ENCODE data around the gene CEP350.

CEP350 gene

GRCh38 chr1:180053594-180054567, 99.3 kb downstream of the CEP350 start:
- no peak for DNase-seq (ENCODE audit: low read depth in 2 of 2, low spot score in 1 of 2)

GRCh38 chr1:180057883-180058396, 103.3 kb downstream of the CEP350 start:
- no peak for DNase-seq (ENCODE audit: low read depth in 2 of 2, low spot score in 1 of 2)

GRCh38 chr1:180061019-180061418, 106.4 kb downstream of the CEP350 start:
- DNase-seq (ENCODE audit: low read depth in 2 of 2, low spot score in 1 of 2): no peak

GRCh38 chr1:180062452-180062971, 107.9 kb downstream of the CEP350 start:
- DNase-seq (ENCODE audit: low read depth in 2 of 2, low spot score in 1 of 2): no peak

- DNase-seq (ENCODE audit: low read depth in 2 of 2, low spot score in 1 of 2): no peak
These were observed 110.8 kb downstream of the CEP350 start for GRCh38 chr1:180065408-180065807.

GRCh38 chr1:180066150-180066549, 111.5 kb downstream of the CEP350 start:
- no peak for DNase-seq (ENCODE audit: low read depth in 2 of 2, low spot score in 1 of 2)

GRCh38 chr1:180070286-180070685, 115.7 kb downstream of the CEP350 start:
- DNase-seq (ENCODE audit: low read depth in 2 of 2, low spot score in 1 of 2): no peak

- no peak for DNase-seq (ENCODE audit: low read depth in 2 of 2, low spot score in 1 of 2)
These were observed 117.1 kb downstream of the CEP350 start for GRCh38 chr1:180071759-180072158.

- DNase-seq (ENCODE audit: low read depth in 2 of 2, low spot score in 1 of 2): no peak
These were observed 125.8 kb downstream of the CEP350 start for GRCh38 chr1:180080439-180080838.

- DNase-seq (ENCODE audit: low read depth in 2 of 2, low spot score in 1 of 2): no peak
These were observed 126.9 kb downstream of the CEP350 start for GRCh38 chr1:180081474-180081873.

GRCh38 chr1:180083164-180083563, 128.6 kb downstream of the CEP350 start:
- DNase-seq (ENCODE audit: low read depth in 2 of 2, low spot score in 1 of 2): no peak

- no peak for DNase-seq (ENCODE audit: low read depth in 2 of 2, low spot score in 1 of 2)
These were observed 130.3 kb downstream of the CEP350 start for GRCh38 chr1:180084867-180085266.

- no peak for DNase-seq (ENCODE audit: low read depth in 2 of 2, low spot score in 1 of 2)
These were observed 130.7 kb downstream of the CEP350 start for GRCh38 chr1:180085331-180085730.

- no peak for DNase-seq (ENCODE audit: low read depth in 2 of 2, low spot score in 1 of 2)
These were observed 138.5 kb downstream of the CEP350 start for GRCh38 chr1:180092931-180093650.

- no peak for DNase-seq (ENCODE audit: low read depth in 2 of 2, low spot score in 1 of 2)
These were observed 140.2 kb downstream of the CEP350 start for GRCh38 chr1:180094705-180095295.

- no peak for DNase-seq (ENCODE audit: low read depth in 2 of 2, low spot score in 1 of 2)
These were observed 142.1 kb downstream of the CEP350 start for GRCh38 chr1:180096584-180097325.

GRCh38 chr1:180097326-180097605, 142.7 kb downstream of the CEP350 start:
- no peak for DNase-seq (ENCODE audit: low read depth in 2 of 2, low spot score in 1 of 2)

GRCh38 chr1:180101411-180101810, 146.8 kb downstream of the CEP350 start:
- DNase-seq (ENCODE audit: low read depth in 2 of 2, low spot score in 1 of 2): no peak

- no peak for DNase-seq (ENCODE audit: low read depth in 2 of 2, low spot score in 1 of 2)
These were observed 149.2 kb downstream of the CEP350 start for GRCh38 chr1:180103819-180104218.

GRCh38 chr1:180112091-180112490, 157.5 kb downstream of the CEP350 start:
- DNase-seq (ENCODE audit: low read depth in 2 of 2, low spot score in 1 of 2): no peak
